ENCODE measurements around the gene HEY2. TPM values are rescaled to one million over a fixed set of nuclear protein-coding genes. Genes with fewer than 3 reads are reported as not detected.
A peak's percentile ranks its signal among the peaks of the same experiment; 100 is the strongest.

Gene HEY2
- total and polyA plus RNA-seq, 10 of the 15 experiments (the other 5 are each of a cell fraction or from before 2014, with no cell fraction given), result 0.01 to 0.32 (median 0.08) TPM; not detected in 4

DNA sequence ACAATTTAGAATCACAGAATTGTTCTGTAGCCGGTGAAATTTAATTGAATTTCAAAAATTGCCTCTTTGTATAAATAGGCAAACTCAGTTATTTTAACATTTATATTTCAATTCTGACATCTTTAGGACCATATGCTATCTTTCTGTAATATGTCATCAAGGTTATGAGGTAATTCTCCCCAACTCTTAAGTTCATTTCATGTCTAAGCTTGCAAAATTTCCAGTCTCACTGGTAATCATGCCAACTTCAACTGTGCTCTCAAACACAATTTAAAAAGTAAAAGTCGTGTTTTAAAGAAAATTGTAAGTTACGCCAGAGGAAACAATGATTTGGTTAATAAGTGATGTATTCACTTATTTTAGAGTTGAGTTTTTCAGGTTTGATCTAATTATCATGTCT, 42.7 kb downstream of the HEY2 start (continued):
- TF ChIP-seq PAX5 (IDR thresholded peaks at IDR 0.05; ENCODE audit: borderline replicate concordance, low read depth, low read length) (no peak), SIN3A (IDR thresholded peaks at IDR 0.05; ENCODE audit: low read depth, low read length) (no peak), EGR1 (IDR thresholded peaks at IDR 0.05; ENCODE audit: borderline replicate concordance in 1 of 2, low read depth in 2 of 2, low read length in 2 of 2) (no peak), ZBED1 (IDR thresholded peaks at IDR 0.05; ENCODE audit: borderline replicate concordance) (no peak), HCFC1 (IDR thresholded peaks at IDR 0.05; ENCODE audit: low read length) (no peak)
- TF ChIP-seq, protein P1, sequence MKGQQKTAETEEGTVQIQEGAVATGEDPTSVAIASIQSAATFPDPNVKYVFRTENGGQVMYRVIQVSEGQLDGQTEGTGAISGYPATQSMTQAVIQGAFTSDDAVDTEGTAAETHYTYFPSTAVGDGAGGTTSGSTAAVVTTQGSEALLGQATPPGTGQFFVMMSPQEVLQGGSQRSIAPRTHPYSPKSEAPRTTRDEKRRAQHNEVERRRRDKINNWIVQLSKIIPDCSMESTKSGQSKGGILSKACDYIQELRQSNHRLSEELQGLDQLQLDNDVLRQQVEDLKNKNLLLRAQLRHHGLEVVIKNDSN (IDR thresholded peaks at IDR 0.05; ENCODE audit: borderline replicate concordance, extremely low read length, insufficient read depth, low read depth, low read length), result no peak

- ChIA-PET CTCF (interaction anchor here (0.7 to 23.8 kb wide), 20 partner anchors 8 to 322 kb away, joined by 3 to 505 read pairs (median 9); partner anchors contain the start of gene HINT3), SMC1A (ENCODE audit: uncharacterized antibody, unreplicated experiment) (interaction anchor here (1.0 to 12.8 kb wide), 11 partner anchors 9 to 164 kb away, joined by 3 to 325 read pairs (median 17); partner anchors contain the start of gene HINT3), RAD21 (ENCODE audit: unreplicated experiment) (interaction anchor here (1.0 to 11.2 kb wide), 11 partner anchors 9 to 491 kb away, joined by 3 to 185 read pairs (median 8); partner anchors contain the start of gene HDDC2), POLR2A (interaction anchor here (0.6 to 7.4 kb wide), 8 partner anchors 11 to 166 kb away, joined by 4 to 55 read pairs (median 5); no protein-coding TSS in a partner anchor)
- no peak for FAIRE-seq
- H3K4me1 ChIP-seq (ENCODE audit: control insufficient read depth, insufficient read depth, low read length), result peaks cover 32% of the 10 kb centered on the region
- H3K9me3 ChIP-seq (replicated peaks; ENCODE audit: control insufficient read depth, insufficient read depth, low read length), result no peaks in the 10 kb centered on the region
- H3K79me2 ChIP-seq (ENCODE audit: control insufficient read depth, insufficient read depth, low read length), result peaks cover 69% of the 10 kb centered on the region
- intact Hi-C loops (cut with micrococcal nuclease; ENCODE audit: unreplicated experiment) (loop anchor here (5.0 kb wide), 2 partner anchors 40 to 65 kb away; no protein-coding TSS in a partner anchor), in situ Hi-C loops (cut with MboI) (loop anchor here (25.0 kb wide), 1 partner anchor 1495 kb away; no protein-coding TSS in a partner anchor)
- H3K36me3 ChIP-seq (ENCODE audit: control insufficient read depth in 2 of 2, insufficient read depth in 2 of 2, low read length in 1 of 2), result no peaks in the 10 kb centered on the region
- no peak overlapping the region for H2AFZ ChIP-seq (ENCODE audit: control insufficient read depth, low read depth, low read length)
- peak overlapping the region; percentile 81 for H3K4me2 ChIP-seq (ENCODE audit: control insufficient read depth, insufficient read depth)
- no peak for DNase-seq (ENCODE audit: low read depth, low spot score)
- no peak for ATAC-seq
- H3K4me3 ChIP-seq, result peak overlapping the region; percentile 91
- BruUV-seq (replicated peaks), result no TSS peak
- no peaks in the 10 kb centered on the region for H3K27me3 ChIP-seq (replicated peaks in 1 of 2; ENCODE audit: control insufficient read depth in 2 of 2, insufficient read depth in 2 of 2, low read length in 1 of 2)
- H3K27ac ChIP-seq (ENCODE audit: control insufficient read depth, insufficient read depth), result peak overlapping the region; percentile 58; the same call in 1 of the 2 replicates
- H3K9ac ChIP-seq (ENCODE audit: control insufficient read depth, insufficient read depth, low read length), result no peak overlapping the region
- H4K20me1 ChIP-seq (ENCODE audit: control insufficient read depth, insufficient read depth), result no peaks in the 10 kb centered on the region
- TF ChIP-seq JUND (IDR thresholded peaks at IDR 0.05; ENCODE audit: low read depth, low read length), result no peak
- TF ChIP-seq LARP7 (IDR thresholded peaks at IDR 0.05), result no peak
- no peak for TF ChIP-seq ESRRA (IDR thresholded peaks at IDR 0.05; ENCODE audit: low read length)
- TF ChIP-seq MEF2B (IDR thresholded peaks at IDR 0.05; ENCODE audit: partially characterized antibody, poor library complexity, severe bottlenecking), result no peak
- no peak for TF ChIP-seq ZNF592 (IDR thresholded peaks at IDR 0.05)
- TF ChIP-seq, protein P2, sequence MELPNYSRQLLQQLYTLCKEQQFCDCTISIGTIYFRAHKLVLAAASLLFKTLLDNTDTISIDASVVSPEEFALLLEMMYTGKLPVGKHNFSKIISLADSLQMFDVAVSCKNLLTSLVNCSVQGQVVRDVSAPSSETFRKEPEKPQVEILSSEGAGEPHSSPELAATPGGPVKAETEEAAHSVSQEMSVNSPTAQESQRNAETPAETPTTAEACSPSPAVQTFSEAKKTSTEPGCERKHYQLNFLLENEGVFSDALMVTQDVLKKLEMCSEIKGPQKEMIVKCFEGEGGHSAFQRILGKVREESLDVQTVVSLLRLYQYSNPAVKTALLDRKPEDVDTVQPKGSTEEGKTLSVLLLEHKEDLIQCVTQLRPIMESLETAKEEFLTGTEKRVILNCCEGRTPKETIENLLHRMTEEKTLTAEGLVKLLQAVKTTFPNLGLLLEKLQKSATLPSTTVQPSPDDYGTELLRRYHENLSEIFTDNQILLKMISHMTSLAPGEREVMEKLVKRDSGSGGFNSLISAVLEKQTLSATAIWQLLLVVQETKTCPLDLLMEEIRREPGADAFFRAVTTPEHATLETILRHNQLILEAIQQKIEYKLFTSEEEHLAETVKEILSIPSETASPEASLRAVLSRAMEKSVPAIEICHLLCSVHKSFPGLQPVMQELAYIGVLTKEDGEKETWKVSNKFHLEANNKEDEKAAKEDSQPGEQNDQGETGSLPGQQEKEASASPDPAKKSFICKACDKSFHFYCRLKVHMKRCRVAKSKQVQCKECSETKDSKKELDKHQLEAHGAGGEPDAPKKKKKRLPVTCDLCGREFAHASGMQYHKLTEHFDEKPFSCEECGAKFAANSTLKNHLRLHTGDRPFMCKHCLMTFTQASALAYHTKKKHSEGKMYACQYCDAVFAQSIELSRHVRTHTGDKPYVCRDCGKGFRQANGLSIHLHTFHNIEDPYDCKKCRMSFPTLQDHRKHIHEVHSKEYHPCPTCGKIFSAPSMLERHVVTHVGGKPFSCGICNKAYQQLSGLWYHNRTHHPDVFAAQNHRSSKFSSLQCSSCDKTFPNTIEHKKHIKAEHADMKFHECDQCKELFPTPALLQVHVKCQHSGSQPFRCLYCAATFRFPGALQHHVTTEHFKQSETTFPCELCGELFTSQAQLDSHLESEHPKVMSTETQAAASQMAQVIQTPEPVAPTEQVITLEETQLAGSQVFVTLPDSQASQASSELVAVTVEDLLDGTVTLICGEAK (IDR thresholded peaks at IDR 0.05; ENCODE audit: borderline replicate concordance), result peak; percentile 83; the same call in 1 of the 2 replicates
- no peak for TF ChIP-seq ZSCAN29 (IDR thresholded peaks at IDR 0.05)
- no peak for TF ChIP-seq NBN (IDR thresholded peaks at IDR 0.05)
- no peak for TF ChIP-seq ATF7 (IDR thresholded peaks at IDR 0.05; ENCODE audit: low read depth)
Observed at GRCh38 chr6:125792680-125793079, 43.2 kb downstream of the HEY2 start.
